ENCODE measurements around the gene FHIP1A. TPM values are rescaled to one million over a fixed set of nuclear protein-coding genes. Genes with fewer than 3 reads are reported as not detected.
"Not testable (repeated sequence)": the region's sequence is repeated elsewhere in the genome, so short reads cannot be mapped to it uniquely, and the experiment has no call there.

The FHIP1A gene
- total and polyA plus RNA-seq, 4 donors: 0.50 to 3.8 (median 1.0) TPM

- H3K36me3 ChIP-seq (ENCODE audit: control insufficient read depth in 4 of 4, insufficient read depth in 3 of 4, low read depth in 1 of 4, low read length in 3 of 4): no peaks in the 10 kb centered on the region
- no peak overlapping the region for H3K27ac ChIP-seq (ENCODE audit: low read depth in 1 of 2, low read length in 2 of 2)
- TF ChIP-seq RXRA (IDR thresholded peaks at IDR 0.05) (no peak), EGR1 (IDR thresholded peaks at IDR 0.05; ENCODE audit: low read depth in 2 of 2) (no peak), JUND (IDR thresholded peaks at IDR 0.05) (no peak), HNF4G (IDR thresholded peaks at IDR 0.05) (no peak), FOXA1 (IDR thresholded peaks at IDR 0.05) (no peak), MAX (IDR thresholded peaks at IDR 0.05) (no peak), HNF4A (conservative IDR thresholded peaks at IDR 0.05) (no peak), CTCF (IDR thresholded peaks at IDR 0.05; ENCODE audit: low read depth, low read length, missing input control) (no peak), FOXA2 (IDR thresholded peaks at IDR 0.05) (no peak), GABPA (IDR thresholded peaks at IDR 0.05 in 1 of 2, conservative IDR thresholded peaks at IDR 0.05 in 1 of 2) (no peak)
- TF ChIP-seq, protein P1, sequence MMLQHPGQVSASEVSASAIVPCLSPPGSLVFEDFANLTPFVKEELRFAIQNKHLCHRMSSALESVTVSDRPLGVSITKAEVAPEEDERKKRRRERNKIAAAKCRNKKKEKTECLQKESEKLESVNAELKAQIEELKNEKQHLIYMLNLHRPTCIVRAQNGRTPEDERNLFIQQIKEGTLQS (IDR thresholded peaks at IDR 0.05): no peak
- DNase-seq (ENCODE audit: low spot score): no peak
- 82% methylated on average over 8 of the region's 8 CpGs for WGBS
- H3K4me1 ChIP-seq (ENCODE audit: control insufficient read depth in 4 of 4, insufficient read depth in 4 of 4, low read length in 3 of 4): peaks cover 0 to 3% (median 0%) of the 10 kb centered on the region in 4 donors
- no peaks in the 10 kb centered on the region for H3K27me3 ChIP-seq (ENCODE audit: control insufficient read depth in 4 of 4, insufficient read depth in 4 of 4, low read length in 3 of 4)
- no peak overlapping the region for H3K9ac ChIP-seq (ENCODE audit: low read depth in 1 of 2, low read length in 2 of 2)
- H3K4me3 ChIP-seq (ENCODE audit: low read depth in 1 of 3, low read length in 3 of 3): no peak overlapping the region
- no peaks in the 10 kb centered on the region for H3K9me3 ChIP-seq (ENCODE audit: control insufficient read depth in 4 of 4, low read length in 3 of 4)
Observed at GRCh38 chr4:151402145-151402865, 6.7 kb upstream of the FHIP1A start.

DNA sequence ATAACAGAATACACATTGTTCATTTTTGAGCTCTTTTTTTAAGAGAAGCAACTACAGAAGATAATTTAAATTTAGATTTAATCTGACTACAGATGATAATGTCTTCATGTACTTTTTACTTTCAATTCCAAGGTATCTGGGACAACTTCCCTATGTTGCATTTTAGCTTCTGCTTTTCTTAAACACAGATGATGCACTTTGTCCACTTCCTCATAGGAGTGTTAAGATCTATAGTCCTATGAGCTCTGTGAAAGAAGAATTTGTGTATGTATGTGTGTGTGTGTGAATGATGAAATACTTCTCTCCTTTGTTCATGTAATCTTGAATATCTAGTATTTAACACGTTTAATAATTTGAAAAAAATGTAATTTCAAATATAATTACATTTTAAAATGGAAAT, 5.3 kb upstream of the FHIP1A start:
- DNase-seq (ENCODE audit: low spot score): no peak
- H3K9me3 ChIP-seq (ENCODE audit: control insufficient read depth in 4 of 4, low read length in 3 of 4): no peaks in the 10 kb centered on the region
- H3K4me1 ChIP-seq (ENCODE audit: control insufficient read depth in 4 of 4, insufficient read depth in 4 of 4, low read length in 3 of 4): peaks cover 0 to 13% (median 8%) of the 10 kb centered on the region in 4 donors
- TF ChIP-seq MAX (IDR thresholded peaks at IDR 0.05): no peak
- TF ChIP-seq RAD21 (IDR thresholded peaks at IDR 0.05): no peak
- TF ChIP-seq RXRA (IDR thresholded peaks at IDR 0.05): no peak
- TF ChIP-seq, protein P1 (IDR thresholded peaks at IDR 0.05): no peak
- no peak for TF ChIP-seq FOXA1 (IDR thresholded peaks at IDR 0.05)
- no peak for TF ChIP-seq CTCF (IDR thresholded peaks at IDR 0.05; ENCODE audit: low read depth, low read length, missing input control)
- TF ChIP-seq HNF4G (IDR thresholded peaks at IDR 0.05): no peak
- no peak for TF ChIP-seq EGR1 (IDR thresholded peaks at IDR 0.05; ENCODE audit: low read depth in 2 of 2)
- no peak for TF ChIP-seq JUND (IDR thresholded peaks at IDR 0.05)
- TF ChIP-seq YY1 (IDR thresholded peaks at IDR 0.05): no peak
- TF ChIP-seq REST (IDR thresholded peaks at IDR 0.05): no peak
- TF ChIP-seq HNF4A (conservative IDR thresholded peaks at IDR 0.05): no peak
- 62% methylated on average over 1 of the region's 1 CpG for WGBS
- no peaks in the 10 kb centered on the region for H3K36me3 ChIP-seq (ENCODE audit: control insufficient read depth in 4 of 4, insufficient read depth in 3 of 4, low read depth in 1 of 4, low read length in 3 of 4)
- H3K27ac ChIP-seq (ENCODE audit: low read depth in 1 of 2, low read length in 2 of 2): no peak overlapping the region
- H3K9ac ChIP-seq (ENCODE audit: low read depth in 1 of 2, low read length in 2 of 2): no peak overlapping the region
- no peaks in the 10 kb centered on the region for H3K27me3 ChIP-seq (ENCODE audit: control insufficient read depth in 4 of 4, insufficient read depth in 4 of 4, low read length in 3 of 4)
- H3K4me3 ChIP-seq (ENCODE audit: low read depth in 1 of 3, low read length in 3 of 3): no peak overlapping the region

- not testable (repeated sequence) for H3K27me3 ChIP-seq (ENCODE audit: control insufficient read depth in 4 of 4, insufficient read depth in 4 of 4, low read length in 3 of 4); DNase-seq (ENCODE audit: low spot score); H3K27ac ChIP-seq (ENCODE audit: low read depth in 1 of 2, low read length in 2 of 2); H3K9ac ChIP-seq (ENCODE audit: low read depth in 1 of 2, low read length in 2 of 2); H3K9me3 ChIP-seq (ENCODE audit: control insufficient read depth in 4 of 4, low read length in 3 of 4); H3K36me3 ChIP-seq (ENCODE audit: control insufficient read depth in 4 of 4, insufficient read depth in 3 of 4, low read depth in 1 of 4, low read length in 3 of 4); H3K4me3 ChIP-seq (ENCODE audit: low read depth in 1 of 3, low read length in 3 of 3)
- H3K4me1 ChIP-seq (ENCODE audit: control insufficient read depth in 4 of 4, insufficient read depth in 4 of 4, low read length in 3 of 4): peaks cover 0 to 18% (median 12%) of the 10 kb centered on the region in 4 donors
- 93% methylated on average over 7 of the region's 7 CpGs for WGBS
Observed at GRCh38 chr4:151404802-151405201, 4.2 kb upstream of the FHIP1A start.
